Caco-2 (cell line): ENCODE measurements around the gene MID1IP1. TPM values are rescaled to one million over a fixed set of nuclear protein-coding genes. Genes with fewer than 3 reads are reported as not detected.

Experiments used
- BruUV-seq: library from RNA; stranded (reverse); fragments of 400-500 nt; replicated peaks from 2 replicates; lab custom pipeline; 2021; lab: Mats Ljungman, UMichigan
- CTCF ChIA-PET: fragments of 300-600 bp; sonication (Branson Sonifier 250); formaldehyde crosslinking; loops from one replicate; lab custom pipeline; 2022; ENCODE audit warnings: antibody characterized with exemption; lab: Charles Lee
- POLR2A ChIA-PET: fragments of 300-600 bp; sonication (Branson Sonifier 250); formaldehyde crosslinking; loops from one replicate; lab custom pipeline; 2022; ENCODE audit warnings: antibody characterized with exemption; lab: Charles Lee
- DNase-seq, 2 experiments: peaks; one replicate each; pipeline versions ENCODE4 v3.0.0 to v3.0.0-alpha.2; 2020 to 2022
- H3K27me3 ChIP-seq: replicated peaks from 2 replicates; pipeline ENCODE4 v1.6.0; 2011; ENCODE audit warnings: low read length; ENCODE audit not compliant: control insufficient read depth, insufficient read depth
- H3K36me3 ChIP-seq: 2 replicates; pipeline ENCODE4 v1.5.1; 2011; ENCODE audit warnings: low read length; ENCODE audit not compliant: control insufficient read depth, insufficient read depth
- H3K4me1 ChIP-seq: fragments of 250-450 bp; sonication (Bioruptor Pico); 2 replicates; pipeline ENCODE4 v1.5.1; 2020; ENCODE audit warnings: mild to moderate bottlenecking
- H3K4me3 ChIP-seq: 2 replicates; pipeline ENCODE4 v1.5.1; 2011; ENCODE audit warnings: low read depth, mild to moderate bottlenecking, control low read depth, low read length
- H3K9me3 ChIP-seq: fragments of 250-450 bp; sonication (Bioruptor Pico); 2 replicates; pipeline ENCODE4 v1.5.1; 2020; ENCODE audit warnings: mild to moderate bottlenecking, moderate library complexity
- H3K27ac Mint-ChIP-seq: one replicate; pipeline ENCODE4 v1.8.0; 2022; ENCODE audit warnings: mixed read lengths; ENCODE audit not compliant: unreplicated experiment
- H3K27me3 Mint-ChIP-seq: one replicate; pipeline ENCODE4 v1.8.0; 2022; ENCODE audit warnings: mixed read lengths; ENCODE audit not compliant: insufficient read depth, unreplicated experiment
- H3K36me3 Mint-ChIP-seq: one replicate; pipeline ENCODE4 v1.8.0; 2022; ENCODE audit warnings: mild to moderate bottlenecking, mixed read lengths; ENCODE audit not compliant: insufficient read depth, unreplicated experiment
- H3K4me1 Mint-ChIP-seq: one replicate; pipeline ENCODE4 v1.8.0; 2022; ENCODE audit warnings: low read depth, mixed read lengths; ENCODE audit not compliant: unreplicated experiment
- H3K4me3 Mint-ChIP-seq: one replicate; pipeline ENCODE4 v1.8.0; 2022; ENCODE audit warnings: mild to moderate bottlenecking, moderate library complexity, mixed read lengths; ENCODE audit not compliant: unreplicated experiment
- H3K9me3 Mint-ChIP-seq: one replicate; pipeline ENCODE4 v1.8.0; 2022; ENCODE audit warnings: mixed read lengths; ENCODE audit not compliant: unreplicated experiment
- CTCF ChIP-seq, 2 experiments: fragments of 200-600 bp in 1 of 2; IDR thresholded peaks; 1 replicate in 1 of 2; 2 replicates in 1 of 2; pipeline versions ENCODE4 v1.5.1 to v1.8.0; 2011 to 2022; ENCODE audit warnings: antibody characterized with exemption in 1 of 2, control low read depth in 1 of 2, inconsistent platforms in 1 of 2, low read depth in 1 of 2, low read length in 1 of 2, mild to moderate bottlenecking in 1 of 2, moderate library complexity in 1 of 2; ENCODE audit not compliant: insufficient read depth in 1 of 2, severe bottlenecking in 1 of 2, unreplicated experiment in 1 of 2
- intact Hi-C: fragments of 100-400 bp; cut with micrococcal nuclease; formaldehyde crosslinking; loops from one replicate; pipeline ENCODE4 v1.10.0; 2022; ENCODE audit not compliant: unreplicated experiment
- total RNA-seq: library from RNA; stranded (reverse); gene quantifications from 2 replicates; pipeline ENCODE4 v1.2.3, GENCODE V29; 2022

Gene MID1IP1
- total RNA-seq, 1 experiment from 2014 or later: 40.6 TPM

DNA sequence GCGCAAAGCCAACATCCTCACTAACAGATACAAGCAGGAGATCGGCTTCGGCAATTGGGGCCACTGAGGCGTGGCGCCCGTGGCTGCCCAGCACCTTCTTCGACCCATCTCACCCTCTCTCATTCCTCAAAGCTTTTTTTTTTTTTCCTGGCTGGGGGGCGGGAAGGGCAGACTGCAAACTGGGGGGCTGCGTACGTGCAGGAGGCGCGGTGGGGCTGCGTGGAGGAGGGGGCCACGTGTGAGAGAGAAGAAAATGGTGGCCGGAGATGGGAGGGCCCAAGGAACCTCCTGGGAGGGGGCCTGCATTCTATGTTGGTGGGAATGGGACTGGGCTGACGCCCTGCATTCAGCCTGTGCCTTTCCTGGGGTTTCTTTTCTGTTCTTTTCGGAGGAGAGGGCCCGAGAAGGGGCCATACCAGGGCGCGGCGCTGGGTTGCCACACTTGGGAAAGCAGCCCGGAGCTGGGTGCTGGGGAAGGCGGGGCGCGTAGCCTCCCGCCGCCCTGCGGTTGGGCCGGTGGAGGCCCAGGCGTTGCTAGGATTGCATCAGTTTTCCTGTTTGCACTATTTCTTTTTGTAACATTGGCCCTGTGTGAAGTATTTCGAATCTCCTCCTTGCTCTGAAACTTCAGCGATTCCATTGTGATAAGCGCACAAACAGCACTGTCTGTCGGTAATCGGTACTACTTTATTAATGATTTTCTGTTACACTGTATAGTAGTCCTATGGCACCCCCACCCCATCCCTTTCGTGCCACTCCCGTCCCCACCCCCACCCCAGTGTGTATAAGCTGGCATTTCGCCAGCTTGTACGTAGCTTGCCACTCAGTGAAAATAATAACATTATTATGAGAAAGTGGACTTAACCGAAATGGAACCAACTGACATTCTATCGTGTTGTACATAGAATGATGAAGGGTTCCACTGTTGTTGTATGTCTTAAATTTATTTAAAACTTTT is 4.5 kb downstream of the MID1IP1 start:
- intact Hi-C loops: loop anchor here (5.0 kb wide), 1 partner anchor 182 kb away; no protein-coding TSS in a partner anchor
- peaks cover 47% of the 10 kb centered on the region for H3K36me3 Mint-ChIP-seq
- CTCF ChIA-PET: no interaction called here

DNA sequence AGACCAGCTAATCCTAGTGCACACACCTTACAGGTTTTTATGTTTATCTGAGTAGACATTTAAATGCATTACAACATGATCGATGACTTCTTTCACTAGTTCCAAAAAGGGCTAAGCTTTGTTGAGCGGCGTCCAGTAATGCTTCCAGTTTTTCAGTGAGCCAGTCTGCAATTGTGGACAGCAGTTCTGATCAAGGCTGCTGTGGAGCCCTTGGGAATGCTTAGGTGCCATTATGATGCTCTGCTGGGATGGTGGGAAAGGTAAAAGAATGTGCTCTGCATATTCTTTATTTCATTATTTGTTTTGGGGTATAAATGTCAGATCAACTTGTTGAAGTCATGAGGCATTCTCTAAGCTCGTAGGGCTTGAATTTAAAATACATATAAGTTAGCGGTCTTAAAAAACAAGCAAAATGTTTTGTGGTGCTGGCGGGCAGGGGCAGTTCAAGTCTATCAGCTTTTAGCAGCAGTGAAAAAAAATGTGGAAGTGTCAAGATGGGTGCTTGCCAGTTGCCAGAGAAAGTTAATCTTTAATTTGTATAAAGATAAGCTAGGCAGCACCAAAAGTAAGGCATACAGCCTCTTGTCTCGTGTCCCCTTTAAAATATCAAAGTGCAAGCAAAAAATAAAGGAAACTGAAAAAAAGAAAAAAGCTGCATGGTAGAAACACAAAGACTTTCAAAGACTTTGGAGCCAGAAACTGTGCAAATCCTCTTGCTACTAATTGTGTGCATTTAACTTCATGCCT is 5.8 kb downstream of the MID1IP1 start:
- Histone ChIP-seq H3K36me3 (no peaks in the 10 kb centered on the region), H3K27me3 (no peaks in the 10 kb centered on the region), H3K4me1 (peaks cover 14% of the 10 kb centered on the region), H3K4me3 (no peak overlapping the region), H3K9me3 (no peaks in the 10 kb centered on the region)
- no TSS peak for BruUV-seq
- peak in 1 of 2 experiments; percentile 17 for DNase-seq
- H3K27me3 Mint-ChIP-seq: no peaks in the 10 kb centered on the region
- H3K4me3 Mint-ChIP-seq: peak overlapping the region; percentile 50
- POLR2A ChIA-PET: no interaction called here
- no peak for TF ChIP-seq CTCF (IDR thresholded peaks at IDR 0.05; ENCODE audit: insufficient read depth in 1 of 2, low read depth in 1 of 2, low read length in 1 of 2, severe bottlenecking in 1 of 2, unreplicated experiment in 1 of 2)
- intact Hi-C loops: loop anchor here (5.0 kb wide), 1 partner anchor 180 kb away; no protein-coding TSS in a partner anchor
- CTCF ChIA-PET: interaction anchor here (0.6 kb wide), 1 partner anchor 53 kb away, joined by 5 read pairs; no protein-coding TSS in a partner anchor
- H3K27ac Mint-ChIP-seq: no peak overlapping the region
- H3K4me1 Mint-ChIP-seq: no peaks in the 10 kb centered on the region
- no peaks in the 10 kb centered on the region for H3K9me3 Mint-ChIP-seq
- H3K36me3 Mint-ChIP-seq: peaks cover 36% of the 10 kb centered on the region

More for the DNA sequence above, 4.5 kb downstream of the MID1IP1 start:
- Histone ChIP-seq H3K9me3 (no peaks in the 10 kb centered on the region), H3K36me3 (no peaks in the 10 kb centered on the region), H3K4me1 (peaks cover 14% of the 10 kb centered on the region), H3K4me3 (peak overlapping the region; percentile 81), H3K27me3 (no peaks in the 10 kb centered on the region)
- no peaks in the 10 kb centered on the region for H3K9me3 Mint-ChIP-seq
- no peaks in the 10 kb centered on the region for H3K27me3 Mint-ChIP-seq
- no peaks in the 10 kb centered on the region for H3K4me1 Mint-ChIP-seq
- no peak for TF ChIP-seq CTCF (IDR thresholded peaks at IDR 0.05; ENCODE audit: insufficient read depth in 1 of 2, low read depth in 1 of 2, low read length in 1 of 2, severe bottlenecking in 1 of 2, unreplicated experiment in 1 of 2)
- H3K4me3 Mint-ChIP-seq: peak overlapping the region; percentile 96
- no TSS peak for BruUV-seq
- POLR2A ChIA-PET: interaction anchor here (0.6 kb wide), 2 partner anchors 55 to 525 kb away, joined by 3 to 6 read pairs; no protein-coding TSS in a partner anchor
- H3K27ac Mint-ChIP-seq: peak overlapping the region; percentile 93
- DNase-seq: peak; percentile 41 to 71

- ChIA-PET POLR2A (no interaction called here), CTCF (no interaction called here)
- no peaks in the 10 kb centered on the region for H3K9me3 Mint-ChIP-seq
- Histone ChIP-seq H3K4me1 (peaks cover 14% of the 10 kb centered on the region), H3K36me3 (no peaks in the 10 kb centered on the region), H3K9me3 (no peaks in the 10 kb centered on the region), H3K4me3 (no peak overlapping the region), H3K27me3 (no peaks in the 10 kb centered on the region)
- H3K36me3 Mint-ChIP-seq: peaks cover 35% of the 10 kb centered on the region
- no peaks in the 10 kb centered on the region for H3K4me1 Mint-ChIP-seq
- no peak for DNase-seq
- H3K4me3 Mint-ChIP-seq: no peak overlapping the region
- intact Hi-C loops: loop anchor here (5.0 kb wide), 1 partner anchor 179 kb away; no protein-coding TSS in a partner anchor
- H3K27me3 Mint-ChIP-seq: no peaks in the 10 kb centered on the region
- BruUV-seq: no TSS peak
- TF ChIP-seq CTCF (IDR thresholded peaks at IDR 0.05; ENCODE audit: insufficient read depth in 1 of 2, low read depth in 1 of 2, low read length in 1 of 2, severe bottlenecking in 1 of 2, unreplicated experiment in 1 of 2): no peak
- H3K27ac Mint-ChIP-seq: no peak overlapping the region
Measured at GRCh38 chrX:38807873-38808272, 6.6 kb downstream of the MID1IP1 start.
